HepG2 (cell line): ENCODE measurements around the gene MYO1B.

ENCODE experiments used
- BCL6 ChIP-seq: IDR thresholded peaks from 2 replicates; pipeline ENCODE4 v1.6.1; 2016; ENCODE audit warnings: missing genetic modification reagents, missing compliant biosample characterization
- CAMTA2 ChIP-seq: sonication (generic); formaldehyde crosslinking; IDR thresholded peaks from 2 replicates; pipeline ENCODE4 v1.4.0; 2020; ENCODE audit warnings: mild to moderate bottlenecking, missing genetic modification reagents, borderline replicate concordance
- DPF2 ChIP-seq: sonication (generic); formaldehyde crosslinking; IDR thresholded peaks from 2 replicates; pipeline ENCODE4 v1.4.0; 2020; ENCODE audit warnings: mild to moderate bottlenecking, low read depth, missing genetic modification reagents, borderline replicate concordance
- JUND ChIP-seq: sonication (generic); formaldehyde crosslinking; IDR thresholded peaks from 2 replicates; pipeline ENCODE4 v1.8.0; 2022; ENCODE audit warnings: mild to moderate bottlenecking, missing genetic modification reagents
- MTA1 ChIP-seq: sonication (generic); formaldehyde crosslinking; IDR thresholded peaks from 2 replicates; pipeline ENCODE4 v1.4.0; 2020; ENCODE audit warnings: missing genetic modification reagents, mild to moderate bottlenecking, borderline replicate concordance
- ZNF660 ChIP-seq: sonication (generic); formaldehyde crosslinking; IDR thresholded peaks from 2 replicates; pipeline ENCODE4 v1.5.1; 2020; ENCODE audit warnings: mild to moderate bottlenecking, low read depth, missing genetic modification reagents, borderline replicate concordance

GRCh38 chr2:191327484-191327883, 82.3 kb downstream of the MYO1B start:
- TF ChIP-seq CAMTA2 (CRISPR knock-in tag) = no peak
- TF ChIP-seq BCL6 = no peak
- TF ChIP-seq JUND (CRISPR knock-in tag) = no peak
- TF ChIP-seq MTA1 (CRISPR knock-in tag) = no peak
- no peak for TF ChIP-seq ZNF660 (CRISPR knock-in tag)
- TF ChIP-seq DPF2 = no peak
